Prostate gland (tissue), 2 donors: Measurements from ENCODE around the gene FAM118B. TPM values are rescaled to one million over a fixed set of nuclear protein-coding genes. Genes with fewer than 3 reads are reported as not detected.

Experiments
- DNase-seq: peaks from one replicate; pipeline ENCODE4 v3.0.0-alpha.2; 2019; ENCODE audit warnings: low spot score
- H3K27ac ChIP-seq, 2 donors: fragments of 200-600 bp; sonication (generic); 2 replicates each; pipeline ENCODE4 v1.5.1; 2017 to 2019
- H3K27me3 ChIP-seq: fragments of 200-600 bp; sonication (generic); replicated peaks from 2 replicates; pipeline ENCODE4 v1.5.1; 2019; ENCODE audit not compliant: insufficient read depth
- H3K36me3 ChIP-seq, 2 donors: fragments of 200-600 bp; sonication (generic); 1 replicate in 1 of 2; 2 replicates in 1 of 2; pipeline versions ENCODE4 v1.5.1 to v1.8.1; 2017 to 2019
- H3K4me1 ChIP-seq: fragments of 200-600 bp; sonication (generic); replicated peaks from 2 replicates; pipeline ENCODE4 v1.5.1; 2019
- H3K4me3 ChIP-seq, 2 donors: fragments of 200-600 bp; sonication (generic); 2 replicates each; pipeline ENCODE4 v1.5.1; 2017 to 2019
- H3K9me3 ChIP-seq: fragments of 200-600 bp; sonication (generic); 2 replicates; pipeline ENCODE4 v1.5.1; 2017
- CTCF ChIP-seq, 4 experiments: fragments of 200-600 bp in 2 of 4; fragments of 450-650 bp in 2 of 4; sonication (generic) in 2 of 4; IDR thresholded peaks; 1 replicate in 3 of 4; 2 replicates in 1 of 4; pipeline ENCODE4 v1.5.1; 2016 to 2019; ENCODE audit warnings: antibody characterized with exemption in 4 of 4, mild to moderate bottlenecking in 2 of 4, moderate library complexity in 2 of 4
- POLR2A ChIP-seq: fragments of 450-650 bp; IDR thresholded peaks from one replicate; pipeline ENCODE4 v1.6.1; 2016; ENCODE audit warnings: antibody characterized with exemption, mild to moderate bottlenecking
- POLR2AphosphoS5 ChIP-seq: sonication (generic); formaldehyde crosslinking; IDR thresholded peaks from one replicate; pipeline ENCODE4 v1.6.1; 2017; ENCODE audit warnings: antibody characterized with exemption
- WGBS: methylation state at CpG from one replicate; pipeline ENCODE4 v1.1.5; 2018; 5-methylcytosine and 5-hydroxymethylcytosine counted together
- intact Hi-C: fragments of 100-400 bp; cut with DNase I; formaldehyde crosslinking; loops from one replicate; pipeline ENCODE4 v1.14.2; 2022
- total RNA-seq, 2 donors: library from RNA; depleted of rRNA; stranded (reverse); fragments of >200 nt; gene quantifications; one replicate each; pipeline ENCODE4 v1.1.0, GENCODE V29; 2016

Gene FAM118B
- total RNA-seq, 2 donors from 2014 or later: 18.9 to 21.7 TPM

- no peak for TF ChIP-seq POLR2AphosphoS5
- TF ChIP-seq CTCF (IDR thresholded peaks at IDR 0.05): no peak
- TF ChIP-seq POLR2A: no peak
- Histone ChIP-seq H3K36me3 (no peaks in the 10 kb centered on the region), H3K27ac (peak overlapping the region in 1 of 2 donors; percentile 60), H3K4me1 (peaks cover 3% of the 10 kb centered on the region), H3K4me3 (peak overlapping the region; percentile 69 to 72), H3K27me3 (no peaks in the 10 kb centered on the region), H3K9me3 (no peaks in the 10 kb centered on the region)
- no peak for DNase-seq
- intact Hi-C loops: loop anchor here (2.0 kb wide), 1 partner anchor 56 kb away; no protein-coding TSS in a partner anchor
- 4% methylated on average over 20 of the region's 20 CpGs for WGBS
Observed at GRCh38 chr11:126210871-126211235, 729 bp upstream of the FAM118B start.

GRCh38 chr11:126212089-126212660 lies 593 bp downstream of the FAM118B start:
- WGBS: 2% methylated on average over 15 of the region's 15 CpGs

GRCh38 chr11:126214441-126214840 lies 2.9 kb downstream of the FAM118B start:
- peak; percentile 20 for DNase-seq
- WGBS: 56% methylated on average over 2 of the region's 2 CpGs
- H3K36me3 ChIP-seq: no peaks in the 10 kb centered on the region
- H3K27me3 ChIP-seq: no peaks in the 10 kb centered on the region
- peak overlapping the region in 1 of 2 donors; percentile 26 for H3K27ac ChIP-seq
- peak; percentile 35 for TF ChIP-seq POLR2AphosphoS5
- TF ChIP-seq CTCF (IDR thresholded peaks at IDR 0.05): no peak
- no peak for TF ChIP-seq POLR2A
- H3K4me3 ChIP-seq: no peak overlapping the region
- no peaks in the 10 kb centered on the region for H3K9me3 ChIP-seq
- intact Hi-C loops: no loop called here
- H3K4me1 ChIP-seq: peaks cover 3% of the 10 kb centered on the region

More at GRCh38 chr11:126212089-126212660, 593 bp downstream of the FAM118B start:
- H3K9me3 ChIP-seq: no peaks in the 10 kb centered on the region
- peak overlapping the region; percentile 69 to 72 for H3K4me3 ChIP-seq
- no peaks in the 10 kb centered on the region for H3K36me3 ChIP-seq
- intact Hi-C loops: no loop called here
- DNase-seq: no peak
- no peak overlapping the region for H3K27ac ChIP-seq
- TF ChIP-seq POLR2AphosphoS5: no peak
- TF ChIP-seq CTCF (IDR thresholded peaks at IDR 0.05): no peak
- no peak for TF ChIP-seq POLR2A
- no peaks in the 10 kb centered on the region for H3K27me3 ChIP-seq
- peaks cover 3% of the 10 kb centered on the region for H3K4me1 ChIP-seq

- WGBS: 40% methylated on average over 6 of the region's 6 CpGs
- Histone ChIP-seq H3K4me1 (peaks cover 3% of the 10 kb centered on the region), H3K9me3 (no peaks in the 10 kb centered on the region), H3K27me3 (no peaks in the 10 kb centered on the region), H3K27ac (peak overlapping the region in 1 of 2 donors; percentile 26), H3K4me3 (no peak overlapping the region), H3K36me3 (no peaks in the 10 kb centered on the region)
- no peak for TF ChIP-seq POLR2A
- TF ChIP-seq CTCF (IDR thresholded peaks at IDR 0.05): no peak
- peak; percentile 44 for TF ChIP-seq POLR2AphosphoS5
- no peak for DNase-seq
- intact Hi-C loops: no loop called here
Observed at GRCh38 chr11:126214841-126215240, 3.3 kb downstream of the FAM118B start.
